ENCODE data around the gene ARHGEF11. TPM values are rescaled to one million over a fixed set of nuclear protein-coding genes. Genes with fewer than 3 reads are reported as not detected.
A peak's percentile ranks its signal among the peaks of the same experiment; 100 is the strongest.

Gene ARHGEF11
- total and polyA plus RNA-seq, 7 donors: 7.0 to 22.8 (median 19.9) TPM

- Histone ChIP-seq H3K9me3 (no peaks in the 10 kb centered on the region), H3K4me1 (no peaks in the 10 kb centered on the region), H3K36me3 (ENCODE audit: insufficient read depth in 1 of 2, low read depth in 1 of 2) (peaks cover 7 to 88% of the 10 kb centered on the region in 2 donors), H3K4me3 (no peak overlapping the region), H3K27me3 (ENCODE audit: insufficient read depth in 3 of 3, low read length in 2 of 3) (no peaks in the 10 kb centered on the region), H3K27ac (no peak overlapping the region)
- 94 to 99% (median 98%) methylated on average over 2 of the region's 2 CpGs for WGBS, 3 donors
- DNase-seq (no peak), ATAC-seq (no peak)
- intact Hi-C loops (cut with DNase I): no loop called here
- no peak for TF ChIP-seq CTCF (IDR thresholded peaks at IDR 0.05)
Measured at GRCh38 chr1:156964441-156964840, 81.1 kb downstream of the ARHGEF11 start.

GRCh38 chr1:156963621-156964020 lies 81.9 kb downstream of the ARHGEF11 start:
- intact Hi-C loops (cut with DNase I): loop anchor here in 1 of 2 donors (2.0 kb wide), 1 partner anchor 81 kb away; the partner anchor contains the start of gene ARHGEF11
- Histone ChIP-seq H3K4me1 (peaks cover 4% of the 10 kb centered on the region), H3K27ac (no peak overlapping the region), H3K9me3 (no peaks in the 10 kb centered on the region), H3K27me3 (ENCODE audit: insufficient read depth in 3 of 3, low read length in 2 of 3) (no peaks in the 10 kb centered on the region), H3K4me3 (no peak overlapping the region), H3K36me3 (ENCODE audit: insufficient read depth in 1 of 2, low read depth in 1 of 2) (peaks cover 5 to 88% of the 10 kb centered on the region in 2 donors)
- DNase-seq (no peak), ATAC-seq (no peak)
- 41 to 49% (median 42%) methylated on average over 3 of the region's 3 CpGs for WGBS, 3 donors
- TF ChIP-seq CTCF (IDR thresholded peaks at IDR 0.05): no peak

- ATAC-seq (no peak), DNase-seq (no peak)
- Histone ChIP-seq H3K27ac (no peak overlapping the region), H3K4me1 (peaks cover 4% of the 10 kb centered on the region), H3K27me3 (ENCODE audit: insufficient read depth in 3 of 3, low read length in 2 of 3) (no peaks in the 10 kb centered on the region), H3K36me3 (ENCODE audit: insufficient read depth in 1 of 2, low read depth in 1 of 2) (peaks cover 9 to 88% of the 10 kb centered on the region in 2 donors), H3K4me3 (no peak overlapping the region), H3K9me3 (no peaks in the 10 kb centered on the region)
- intact Hi-C loops (cut with DNase I): loop anchor here in 1 of 2 donors (2.0 kb wide), 2 partner anchors 83 to 113 kb away; partner anchors contain the start of gene ARHGEF11
- 75 to 87% (median 81%) methylated on average over 4 of the region's 4 CpGs for whole genome bisulfite sequencing, 3 donors
- TF ChIP-seq CTCF (IDR thresholded peaks at IDR 0.05): no peak
Measured at GRCh38 chr1:156961709-156962108, 83.8 kb downstream of the ARHGEF11 start.

GRCh38 chr1:156959925-156960324 lies 85.6 kb downstream of the ARHGEF11 start:
- Histone ChIP-seq H3K36me3 (ENCODE audit: insufficient read depth in 1 of 2, low read depth in 1 of 2) (peaks cover 15 to 88% of the 10 kb centered on the region in 2 donors), H3K4me1 (peaks cover 4% of the 10 kb centered on the region), H3K27me3 (ENCODE audit: insufficient read depth in 3 of 3, low read length in 2 of 3) (no peaks in the 10 kb centered on the region), H3K4me3 (no peak overlapping the region), H3K9me3 (no peaks in the 10 kb centered on the region), H3K27ac (no peak overlapping the region)
- no peak for DNase-seq
- TF ChIP-seq CTCF (IDR thresholded peaks at IDR 0.05): no peak
- intact Hi-C loops (cut with DNase I): loop anchor here in 1 of 2 donors (2.0 kb wide), 1 partner anchor 115 kb away; no protein-coding TSS in a partner anchor
- no peak for ATAC-seq
- WGBS, 3 donors: 89 to 92% (median 92%) methylated on average over 6 of the region's 6 CpGs

GRCh38 chr1:156959414-156959813 lies 86.1 kb downstream of the ARHGEF11 start:
- Histone ChIP-seq H3K9me3 (no peaks in the 10 kb centered on the region), H3K4me1 (peaks cover 4% of the 10 kb centered on the region), H3K27me3 (ENCODE audit: insufficient read depth in 3 of 3, low read length in 2 of 3) (no peaks in the 10 kb centered on the region), H3K4me3 (no peak overlapping the region), H3K27ac (peak overlapping the region; percentile 7), H3K36me3 (ENCODE audit: insufficient read depth in 1 of 2, low read depth in 1 of 2) (peaks cover 15 to 90% of the 10 kb centered on the region in 2 donors)
- DNase-seq (no peak), ATAC-seq (peak; percentile 67 to 95 (median 90))
- intact Hi-C loops (cut with DNase I): no loop called here
- 13 to 47% (median 18%) methylated on average over 2 of the region's 2 CpGs for WGBS, 3 donors
- no peak for TF ChIP-seq CTCF (IDR thresholded peaks at IDR 0.05)

Data from psoas muscle (tissue), 8 donors.